GM18499 (cell line): ENCODE measurements around the gene ANKRD9.

Experiments used
- ATAC-seq: cut with Tn5 transposase; IDR thresholded peaks from one replicate; pipeline ENCODE4 v1.9.1; 2021; ENCODE audit warnings: moderate number of reproducible peaks; ENCODE audit not compliant: insufficient read depth, unreplicated experiment

The ANKRD9 gene

DNA sequence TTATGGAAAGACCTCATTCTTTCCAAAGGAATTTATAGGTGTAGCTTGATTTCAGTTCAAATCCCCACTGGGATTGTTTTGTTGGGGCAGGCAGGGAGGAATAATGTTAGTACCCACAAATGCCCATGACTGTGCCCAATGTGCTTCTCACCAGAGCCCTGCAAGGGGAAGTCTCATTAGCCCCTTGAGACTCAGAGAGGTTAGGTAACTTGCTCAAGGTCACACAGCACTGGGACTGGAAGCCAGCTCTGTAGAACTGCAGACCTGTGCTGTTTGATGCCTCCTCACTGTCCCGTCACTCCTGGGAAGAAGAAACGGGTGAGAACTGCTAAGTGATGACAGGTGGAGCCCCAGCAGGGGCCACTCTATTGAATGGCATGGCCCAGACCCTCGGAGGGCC lies 8.9 kb downstream of the ANKRD9 start:
- ATAC-seq, result no peak

DNA sequence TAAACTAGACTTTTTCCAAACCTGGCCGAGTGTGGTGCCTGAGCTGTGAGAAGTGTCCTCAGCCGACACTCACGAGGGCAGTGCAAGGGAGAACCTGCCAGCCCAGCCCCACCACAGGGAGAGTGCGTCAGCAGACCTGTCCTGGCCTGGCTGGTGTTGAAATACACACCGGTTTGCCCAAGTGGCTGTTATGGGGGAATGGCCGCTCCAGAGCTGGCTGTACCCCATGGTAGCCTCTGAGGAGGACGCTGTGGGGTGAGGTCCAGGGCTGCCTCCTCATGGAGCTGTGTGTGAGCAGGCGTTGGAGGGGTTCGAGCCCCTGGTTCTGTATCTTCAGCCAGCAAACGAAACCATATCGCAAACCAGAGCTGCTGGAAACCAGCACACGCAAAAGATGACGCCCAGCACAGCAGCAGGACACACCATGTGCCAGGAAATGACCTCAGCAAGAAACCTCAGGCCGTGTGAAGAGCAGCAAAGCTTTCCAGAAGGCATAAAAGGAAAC lies 9.4 kb downstream of the ANKRD9 start:
- ATAC-seq, result no peak

DNA sequence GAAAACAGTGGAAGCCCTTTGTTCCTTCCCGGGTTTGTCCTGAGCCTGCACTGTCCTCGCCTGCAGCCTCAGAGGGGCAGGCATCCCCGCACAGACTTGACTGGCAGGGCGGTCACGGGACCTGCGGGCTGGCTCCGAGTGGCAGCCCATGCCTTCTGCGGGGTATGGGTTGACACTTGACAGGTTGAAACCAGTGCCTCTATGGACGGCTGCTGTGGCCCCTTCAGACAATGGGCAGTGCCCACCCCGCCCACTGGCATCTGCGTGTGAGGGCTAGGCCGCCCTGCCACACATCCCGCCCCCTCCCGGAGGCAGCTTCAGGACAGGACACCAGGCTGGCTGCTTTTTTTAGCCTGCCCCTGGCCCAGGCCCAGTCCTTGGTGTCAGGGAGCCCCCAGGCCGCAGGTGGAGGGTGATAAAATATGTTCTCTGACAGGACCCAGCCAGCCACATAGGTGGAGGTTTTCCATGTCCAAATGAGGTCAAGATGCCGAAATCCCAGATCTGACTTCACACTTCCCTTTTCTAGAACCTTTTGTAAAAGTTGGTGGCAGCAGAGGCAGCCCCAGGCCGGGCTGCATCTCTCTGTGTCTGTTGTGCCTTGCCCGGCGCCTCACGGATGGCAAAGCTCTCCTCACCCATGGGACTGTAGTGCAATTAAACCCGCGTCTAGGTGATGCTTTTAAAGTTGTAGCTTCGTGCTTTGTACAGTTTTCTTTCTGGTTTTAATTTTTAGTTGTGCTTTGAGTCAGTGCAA lies 10.0 kb downstream of the ANKRD9 start:
- ATAC-seq, result no peak

DNA sequence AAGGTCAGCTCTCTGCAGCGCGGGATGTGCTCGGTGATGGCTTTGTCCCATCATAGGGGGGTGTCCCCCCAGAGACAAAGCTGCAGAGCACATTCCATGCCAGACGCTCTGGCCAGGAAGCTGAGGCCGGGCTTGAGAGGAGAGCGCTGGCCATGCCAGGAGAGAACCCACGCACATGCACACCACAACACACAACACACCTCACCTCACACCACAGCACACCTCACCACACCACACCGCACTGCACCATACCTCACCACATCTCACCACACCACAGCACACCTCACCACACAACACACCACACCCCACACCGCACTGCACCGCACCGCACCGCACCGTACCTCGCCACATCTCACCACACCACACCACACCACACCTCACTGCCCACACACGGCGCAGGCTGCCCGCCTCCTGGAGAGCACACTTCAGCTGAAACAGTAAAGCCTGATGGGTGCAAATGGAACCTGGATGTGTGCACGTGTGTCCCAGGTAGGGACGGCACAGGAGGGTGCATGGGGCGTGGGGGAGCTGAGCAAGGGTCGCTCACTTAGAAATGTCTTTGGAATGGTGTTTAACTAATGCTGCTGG lies 10.8 kb downstream of the ANKRD9 start:
- ATAC-seq, result no peak

DNA sequence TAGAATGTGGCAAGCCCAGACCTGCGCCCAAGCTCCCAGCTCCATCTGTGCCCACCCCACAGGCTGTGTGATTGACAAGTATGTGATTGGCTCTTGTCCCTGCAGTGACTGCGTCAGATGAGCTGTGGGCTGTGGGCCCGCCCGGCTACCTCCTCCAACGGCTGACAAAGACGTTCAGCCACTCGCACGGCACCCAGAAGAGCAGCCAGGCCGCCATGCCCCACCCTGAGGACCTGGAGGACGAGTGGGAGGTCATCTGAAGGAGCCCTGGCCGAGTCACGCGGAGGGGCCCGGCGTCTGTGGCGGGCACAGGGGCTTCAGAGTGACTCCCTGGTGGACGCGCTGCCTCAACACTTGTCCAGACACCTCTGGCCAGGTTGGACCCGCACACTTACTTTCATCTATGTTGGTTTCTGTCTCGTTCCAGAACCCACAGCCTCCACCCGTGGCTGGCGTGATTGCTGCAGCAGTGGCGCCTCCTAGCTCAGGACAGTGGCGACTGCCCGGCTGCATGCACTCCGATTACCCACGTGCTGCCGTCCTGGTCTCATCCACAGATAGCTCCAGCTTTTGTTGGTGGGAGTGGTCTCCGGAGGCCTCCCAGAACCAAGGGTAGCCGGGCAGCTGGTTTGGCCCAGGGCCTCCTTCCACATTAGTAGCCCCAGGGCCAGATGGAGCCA lies 11.4 kb downstream of the ANKRD9 start:
- ATAC-seq, result no peak

DNA sequence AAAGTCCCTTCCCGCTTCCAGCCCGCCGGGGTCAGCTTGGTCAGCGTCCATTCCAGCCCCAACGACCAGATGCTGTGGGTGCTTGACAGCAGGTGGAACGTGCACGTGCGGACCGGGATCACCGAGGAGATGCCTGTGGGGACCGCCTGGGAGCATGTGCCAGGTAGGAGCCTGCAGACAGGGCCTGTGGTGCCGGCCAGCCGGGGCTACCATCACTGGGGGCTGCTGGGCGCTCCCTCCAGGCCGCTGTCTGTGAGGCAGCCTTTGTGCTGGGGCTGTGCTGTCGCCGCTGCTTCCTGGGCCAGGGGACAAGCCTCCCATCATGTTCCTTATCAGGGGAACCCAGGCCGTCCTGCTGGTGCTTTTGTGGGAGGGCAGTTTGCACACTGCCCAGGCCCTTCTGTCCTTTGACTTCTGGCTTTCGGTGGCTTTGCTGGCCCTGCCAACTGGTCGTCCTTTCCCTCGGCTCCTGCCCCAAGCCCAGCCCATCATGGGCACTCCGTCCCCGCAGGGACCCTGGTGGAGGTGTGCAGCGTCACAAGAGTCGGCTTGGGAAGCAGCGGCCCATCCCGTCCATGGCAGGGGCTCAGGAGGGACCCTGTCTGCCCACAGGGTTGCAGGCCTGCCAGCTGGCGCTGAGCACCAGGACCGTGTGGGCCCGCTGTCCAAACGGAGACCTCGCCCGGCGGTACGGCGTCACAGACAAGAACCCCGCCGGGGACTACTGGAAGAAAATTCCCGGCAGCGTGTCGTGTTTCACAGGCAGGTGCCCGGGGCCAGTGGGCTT lies 12.4 kb downstream of the ANKRD9 start:
- no peak for ATAC-seq

DNA sequence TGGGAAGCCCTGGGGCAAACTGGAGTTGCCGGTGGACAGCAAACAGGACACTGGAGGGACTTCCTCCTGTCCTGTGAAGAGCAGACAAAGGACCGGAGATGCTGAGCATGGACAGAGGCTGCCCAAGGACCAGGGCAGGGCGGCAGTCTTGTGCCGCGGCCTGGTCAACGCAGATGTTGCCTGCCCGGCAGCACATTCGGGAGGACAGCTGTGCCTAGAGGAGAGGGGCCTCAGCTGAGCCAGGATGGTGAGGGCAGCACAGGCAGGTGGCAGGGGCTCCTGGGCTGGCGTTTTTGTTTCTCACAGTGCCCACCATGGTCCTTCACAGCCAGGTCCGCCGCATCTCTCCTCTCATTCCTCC lies 13.3 kb downstream of the ANKRD9 start:
- ATAC-seq, result no peak

DNA sequence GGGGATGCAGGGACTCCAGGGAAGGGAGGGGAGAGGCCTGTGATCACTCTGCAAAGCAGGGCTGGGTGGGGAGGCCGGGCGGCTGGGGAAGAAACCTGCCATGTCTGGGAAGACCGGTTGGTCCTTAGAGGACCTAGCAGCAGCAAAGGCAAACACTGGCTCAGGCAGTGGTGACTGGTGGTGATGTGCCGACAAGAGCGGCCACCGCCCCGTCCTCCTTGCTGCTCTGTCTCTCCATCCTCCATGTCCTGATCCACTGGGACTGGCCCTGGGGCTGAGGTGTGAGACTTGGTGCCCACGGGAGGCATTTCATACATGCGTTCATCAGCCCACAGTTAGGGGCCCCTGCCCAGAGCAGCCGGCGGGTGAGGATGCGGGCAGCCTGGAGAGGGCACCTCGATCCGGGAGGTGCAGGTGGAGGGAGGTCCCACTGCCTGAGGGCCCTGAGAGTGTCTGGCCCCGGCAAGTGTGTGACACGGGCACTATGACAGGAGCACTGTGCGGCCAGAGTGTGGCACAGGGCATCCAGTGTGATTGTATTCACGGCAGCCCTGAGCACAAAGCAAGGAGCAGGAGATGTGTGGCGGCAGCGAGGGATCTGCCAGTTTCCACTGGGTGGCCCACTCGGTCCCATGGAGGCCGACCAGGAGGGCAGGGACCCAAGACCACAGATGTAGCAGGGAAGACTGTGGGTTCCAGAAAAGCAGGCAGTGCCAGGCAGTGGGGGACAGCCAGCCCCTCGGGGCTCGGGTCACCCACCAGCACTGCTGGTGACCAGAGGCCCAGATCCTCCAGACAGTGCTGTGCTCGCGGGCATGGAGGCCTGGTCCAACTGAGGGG lies 13.9 kb downstream of the ANKRD9 start:
- ATAC-seq, result no peak

DNA sequence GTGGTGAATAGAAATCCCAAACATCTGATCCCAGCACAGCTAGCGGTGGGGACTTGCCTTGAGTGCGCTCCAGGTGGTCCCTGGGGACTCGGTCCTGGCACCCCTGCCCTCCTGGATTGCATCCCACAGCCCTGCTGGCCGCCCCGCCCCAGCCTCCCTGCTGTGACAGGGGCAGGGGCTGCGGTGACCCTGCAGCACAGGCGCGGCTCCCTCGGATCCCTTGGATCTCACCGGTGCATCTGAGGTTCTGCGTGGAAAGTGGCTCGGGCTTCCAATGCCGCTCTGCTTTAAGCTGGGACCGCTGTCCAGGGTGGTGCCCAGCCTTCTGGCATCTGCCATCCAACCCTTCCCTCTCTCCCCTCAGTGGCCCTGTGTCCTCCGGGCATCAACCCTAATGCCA lies 16.0 kb downstream of the ANKRD9 start:
- no peak for ATAC-seq

DNA sequence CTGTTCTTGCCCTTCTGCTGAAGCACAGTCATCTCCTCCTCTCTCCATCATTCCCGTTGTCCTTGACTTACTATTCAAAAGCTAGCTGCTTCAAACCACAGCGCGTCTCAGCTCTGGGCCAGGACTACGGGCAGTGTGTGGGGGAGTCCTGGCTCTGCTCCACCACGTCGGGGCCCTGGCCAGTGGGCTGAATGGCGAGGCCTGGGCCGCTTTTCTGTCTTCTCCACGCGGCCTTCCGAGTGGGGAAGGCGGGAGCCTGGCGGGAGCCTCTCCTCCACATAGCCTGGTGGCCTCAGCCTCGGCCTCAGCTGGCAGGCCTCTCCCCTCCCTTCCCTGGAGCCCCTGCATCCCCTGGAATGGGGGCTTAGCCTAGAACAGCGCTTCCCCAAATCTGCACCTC lies 16.5 kb downstream of the ANKRD9 start:
- no peak for ATAC-seq

DNA sequence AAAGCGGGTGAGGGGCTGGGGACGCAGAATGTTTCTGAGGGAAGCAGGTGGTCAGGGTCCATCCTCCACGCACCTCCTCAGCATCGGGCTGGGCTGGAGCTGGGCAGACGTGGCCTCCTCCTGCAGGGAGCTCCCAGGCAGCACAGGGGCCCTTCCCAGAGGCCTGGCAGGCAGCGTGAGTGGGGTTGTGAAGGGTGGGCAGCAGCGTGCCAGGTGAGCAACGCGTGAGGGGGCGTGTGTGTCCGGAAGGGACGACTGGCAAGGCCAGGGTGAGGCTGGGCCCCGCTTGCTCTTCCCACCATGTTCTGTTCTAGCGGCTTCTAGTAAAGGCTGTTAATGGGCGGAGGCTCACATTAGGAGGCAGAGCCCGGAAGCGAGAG lies 17.1 kb downstream of the ANKRD9 start:
- ATAC-seq, result no peak

DNA sequence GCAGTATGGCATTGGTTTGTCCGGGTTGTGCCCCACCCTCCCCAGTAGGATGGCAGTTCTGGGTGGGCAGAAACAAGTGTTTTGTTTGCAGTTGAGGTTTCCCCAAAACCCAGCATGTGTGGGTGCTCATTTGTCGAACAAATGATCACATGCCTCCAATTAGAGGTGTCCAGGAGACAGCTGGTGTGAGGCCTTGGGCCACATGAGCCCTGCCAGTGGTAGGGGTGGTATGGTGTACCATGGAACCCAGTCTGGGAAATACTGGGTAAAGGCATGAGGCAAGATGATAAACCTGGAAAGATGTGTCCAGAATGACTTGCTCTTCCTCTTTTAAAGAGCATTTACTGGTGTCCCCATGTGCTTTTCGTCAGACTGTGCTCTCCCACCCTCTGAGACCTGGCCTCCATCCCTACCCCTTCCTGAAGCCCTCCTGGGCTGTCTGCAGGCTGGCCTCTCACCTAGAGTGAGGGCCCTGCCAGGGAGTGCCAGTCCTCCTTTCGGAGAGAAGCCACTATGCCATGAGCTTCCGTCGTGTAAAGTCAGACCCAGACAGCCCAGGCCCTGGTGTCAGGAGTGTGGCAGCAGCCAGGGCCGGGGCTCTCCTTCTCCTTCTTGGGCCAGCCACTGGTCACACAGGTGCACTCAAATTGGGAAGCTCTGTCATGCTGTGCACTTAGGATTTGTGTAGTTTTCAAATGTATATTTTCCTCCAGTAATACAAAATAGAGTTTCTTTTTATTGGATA lies 17.6 kb downstream of the ANKRD9 start:
- ATAC-seq, result no peak

DNA sequence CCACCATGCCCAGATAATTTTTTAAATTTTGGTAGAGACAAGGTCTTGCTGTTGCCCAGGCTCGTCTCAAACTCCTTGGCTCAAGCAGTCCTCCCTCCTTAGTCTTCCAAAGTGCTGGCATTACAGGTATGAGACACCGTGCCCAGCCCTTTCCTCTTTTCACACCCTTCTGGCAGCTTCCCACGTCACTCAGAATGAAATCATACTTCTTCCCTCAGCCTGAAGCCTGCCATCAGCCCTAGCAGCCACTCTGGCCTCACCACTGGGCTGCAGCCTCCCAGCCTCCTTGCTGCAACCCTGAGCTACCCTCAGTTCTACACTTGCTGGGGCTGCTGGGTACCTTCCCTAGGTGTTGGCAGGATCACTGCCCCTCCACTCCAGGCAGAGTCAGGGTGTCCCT lies 18.2 kb downstream of the ANKRD9 start:
- ATAC-seq, result no peak

DNA sequence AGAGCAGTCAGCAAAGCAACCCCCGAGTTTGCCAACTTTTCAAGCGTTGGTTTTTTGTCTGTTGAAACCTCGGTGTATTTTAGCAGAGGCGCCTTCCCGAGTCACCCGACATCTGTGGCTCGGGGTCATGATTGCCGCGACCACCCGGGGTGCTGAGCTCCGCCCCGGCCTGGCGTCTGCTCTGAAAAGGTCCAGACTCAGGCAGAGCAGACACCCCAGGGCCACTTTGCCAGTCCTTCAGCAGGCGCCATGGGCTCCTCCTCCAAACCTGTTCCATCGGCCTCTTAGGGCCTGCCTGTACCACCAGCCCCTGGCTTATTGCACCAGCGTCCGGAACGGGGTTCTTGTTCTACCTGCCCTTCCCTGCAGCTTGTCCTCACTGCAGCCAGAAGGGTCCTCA lies 19.1 kb downstream of the ANKRD9 start:
- no peak for ATAC-seq

DNA sequence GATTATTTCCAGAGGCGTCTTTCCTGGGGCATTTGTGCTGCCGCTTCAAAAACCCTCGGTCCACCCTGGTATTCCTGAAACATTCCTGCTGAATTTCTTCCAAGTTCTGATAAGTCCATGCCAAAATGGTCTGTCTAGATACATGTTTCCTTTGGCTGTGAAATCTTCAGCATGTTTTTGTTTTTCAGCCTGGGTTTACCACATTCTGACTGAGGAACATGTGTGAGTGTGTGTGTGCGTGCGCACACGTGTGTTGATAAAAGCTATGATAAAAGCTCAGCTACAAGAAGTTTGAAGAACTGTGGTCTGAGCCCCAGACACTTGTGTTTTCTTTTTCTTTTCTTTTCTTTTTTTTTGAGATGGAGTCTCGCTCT lies 22.4 kb downstream of the ANKRD9 start:
- ATAC-seq, result no peak

DNA sequence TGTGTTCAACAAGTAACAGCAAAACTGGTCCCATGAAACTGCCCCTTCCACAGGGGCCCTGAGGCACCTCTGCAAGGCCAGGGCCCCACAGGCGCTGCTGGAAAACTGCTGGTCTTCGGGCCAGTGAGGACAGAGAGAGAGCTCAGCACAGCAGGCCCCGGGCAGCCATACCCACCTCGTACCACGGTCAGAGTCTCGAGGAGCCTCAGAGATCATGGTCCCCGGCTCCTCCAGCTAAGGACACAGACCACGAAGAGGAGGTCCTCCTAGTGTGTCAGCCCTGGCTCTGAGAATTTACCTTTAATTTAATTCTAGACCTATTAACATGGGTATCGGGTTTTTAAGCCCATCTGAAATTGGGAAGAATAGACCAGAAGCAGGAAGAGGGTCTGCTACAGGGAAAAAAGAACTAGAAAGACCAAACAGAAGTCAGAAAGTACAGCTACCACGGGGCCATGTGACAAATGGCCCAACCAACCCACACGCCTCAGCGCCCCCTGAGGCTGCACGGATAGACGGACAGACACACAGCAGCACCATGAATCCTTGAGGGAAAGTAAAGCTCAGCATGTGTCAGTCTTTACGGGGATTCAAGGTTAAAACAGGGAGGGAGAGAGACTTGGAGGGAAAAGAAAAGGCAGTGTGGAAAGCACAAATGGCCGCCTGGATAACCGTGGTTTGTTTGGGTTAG lies 22.9 kb downstream of the ANKRD9 start:
- ATAC-seq, result no peak

DNA sequence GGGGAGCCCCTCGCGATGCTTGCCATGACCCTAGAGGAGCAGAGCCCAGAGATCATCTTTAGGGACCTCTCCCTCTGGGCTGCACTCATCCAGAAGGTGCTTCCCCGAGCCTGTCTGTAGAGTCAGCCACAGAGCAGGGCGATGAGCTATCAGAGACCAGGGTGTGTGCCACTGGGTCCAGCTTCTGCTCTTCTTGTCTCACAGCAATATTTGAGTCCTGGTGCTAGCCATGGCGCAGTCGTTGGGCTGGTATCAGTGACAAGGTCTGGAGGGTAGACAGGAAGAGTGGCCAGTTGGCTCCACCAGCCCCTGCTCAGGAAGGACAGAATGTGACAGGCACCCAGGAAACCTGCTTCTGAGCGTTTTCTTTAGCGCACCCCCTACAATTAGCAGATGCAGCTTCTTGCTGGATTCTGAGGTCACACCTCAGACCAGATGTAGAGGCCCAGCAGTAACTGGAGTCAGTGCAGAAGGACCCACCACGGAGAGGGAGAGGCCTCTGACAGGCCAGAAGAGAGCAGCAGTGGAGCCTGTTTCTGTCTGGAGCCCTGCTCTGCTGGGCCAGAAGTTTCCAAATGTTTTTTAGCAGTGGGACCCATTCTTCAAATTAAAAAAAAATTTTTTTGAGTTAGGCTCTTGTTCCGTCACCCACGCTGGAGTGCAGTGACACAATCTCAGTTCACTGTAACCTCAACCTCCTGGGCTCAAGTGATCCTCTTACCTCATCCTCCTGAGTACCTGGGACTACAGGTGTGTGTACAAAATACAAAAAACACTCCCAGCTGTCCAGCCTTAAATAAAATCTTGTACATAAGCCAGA lies 23.7 kb downstream of the ANKRD9 start:
- no peak for ATAC-seq

DNA sequence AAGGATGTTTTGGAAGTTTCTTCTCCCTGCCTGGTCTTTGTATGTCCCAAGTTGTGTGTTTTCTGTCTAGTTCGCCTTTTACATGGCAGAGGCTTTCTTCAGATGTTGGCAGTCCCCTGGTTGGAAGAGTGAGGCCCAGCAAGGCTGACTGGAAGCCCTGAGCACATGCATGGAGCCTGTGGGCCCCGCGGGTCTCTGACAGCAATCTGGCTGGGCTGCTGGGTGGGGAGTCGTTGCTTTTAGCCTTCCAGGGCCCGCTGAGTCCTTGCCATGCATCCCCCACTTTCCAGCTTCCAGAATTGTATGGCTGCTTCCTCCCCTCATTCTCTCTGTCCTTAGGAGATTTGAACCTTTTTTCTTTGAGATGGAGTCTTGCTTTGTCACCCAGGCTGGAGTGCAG lies 25.3 kb downstream of the ANKRD9 start:
- no peak for ATAC-seq
